HCT116 (cell line): ENCODE data around the gene PSME2. TPM values are rescaled to one million over a fixed set of nuclear protein-coding genes. Genes with fewer than 3 reads are reported as not detected.
A peak's percentile ranks its signal among the peaks of the same experiment; 100 is the strongest.
"Not testable (repeated sequence)": the region's sequence is repeated elsewhere in the genome, so short reads cannot be mapped to it uniquely, and the experiment has no call there.

Experiments
- ATAC-seq: fragments of 200-7000 bp; cut with Tn5 transposase; 2 replicates; pipeline ENCODE4 v1.9.1; 2020; ENCODE audit warnings: mild to moderate bottlenecking, moderate library complexity
- BruUV-seq: library from RNA; stranded (reverse); fragments of 400-500 nt; replicated peaks from 2 replicates; lab custom pipeline; 2021; lab: Mats Ljungman, UMichigan
- CTCF ChIA-PET: fragments of 300-600 bp; sonication (Branson Sonifier 250); formaldehyde crosslinking; loops from one replicate; lab custom pipeline; 2021; ENCODE audit warnings: antibody characterized with exemption; lab: Charles Lee
- POLR2A ChIA-PET: fragments of 300-600, 350-600 bp; sonication (Branson Sonifier 250); formaldehyde crosslinking; loops from one replicate; lab custom pipeline; 2021; ENCODE audit warnings: antibody characterized with exemption; lab: Charles Lee
- RAD21 ChIA-PET, 2 experiments: fragments of 300-600 bp; sonication (Branson Sonifier 250); formaldehyde crosslinking; loops; one replicate each; lab custom pipeline; 2023; ENCODE audit warnings: low total read pairs in 2 of 2; ENCODE audit not compliant: uncharacterized antibody in 2 of 2, unreplicated experiment in 2 of 2, low non-redundant PET in 1 of 2; lab: Charles Lee
- DNase-seq: peaks from one replicate; pipeline ENCODE4 v3.0.0-alpha.2; 2010; ENCODE audit warnings: low read depth, low spot score
- H2AFZ ChIP-seq: fragments of 200-600 bp; shearing (Covaris generic), sonication (generic); 2 replicates; pipeline ENCODE4 v1.6.1; 2017; ENCODE audit warnings: low read depth, mixed run types, mixed read lengths, antibody characterized with exemption, low read length; ENCODE audit not compliant: poor library complexity, severe bottlenecking
- H3K27ac ChIP-seq: 2 replicates; pipeline ENCODE4 v1.5.1; 2012; ENCODE audit warnings: low read depth, low read length
- H3K27me3 ChIP-seq: fragments of 200-600 bp; sonication (generic); 2 replicates; pipeline ENCODE4 v1.6.1; 2016; ENCODE audit warnings: mixed run types, low read length, mixed read lengths; ENCODE audit not compliant: insufficient read depth
- H3K36me3 ChIP-seq, 2 experiments: fragments of 200-500 bp in 1 of 2; fragments of 200-600 bp in 1 of 2; sonication (Bioruptor generic) in 1 of 2; sonication (generic) in 1 of 2; 2 replicates each; pipeline versions ENCODE4 v1.5.1 to v1.6.1; 2014 to 2016; ENCODE audit warnings: low read length in 2 of 2, inconsistent platforms in 1 of 2, mixed read lengths in 1 of 2, mixed run types in 1 of 2; ENCODE audit not compliant: insufficient read depth in 2 of 2, control insufficient read depth in 1 of 2
- H3K4me1 ChIP-seq, 2 experiments: fragments of 200-600 bp in 1 of 2; sonication (generic) in 1 of 2; 2 replicates each; pipeline versions ENCODE4 v1.5.1 to v1.6.1; 2012 to 2017; ENCODE audit warnings: low read length in 2 of 2, inconsistent platforms in 1 of 2, mild to moderate bottlenecking in 1 of 2, mixed read lengths in 1 of 2, mixed run types in 1 of 2, moderate library complexity in 1 of 2; ENCODE audit not compliant: insufficient read depth in 2 of 2, control insufficient read depth in 1 of 2
- H3K4me2 ChIP-seq: fragments of 200-600 bp; sonication (generic); 2 replicates; pipeline ENCODE4 v1.6.1; 2017; ENCODE audit warnings: mixed run types, low read length, mixed read lengths
- H3K4me3 ChIP-seq, 2 experiments: fragments of 200-600 bp in 1 of 2; sonication (generic) in 1 of 2; replicated peaks in 1 of 2; 2 replicates each; pipeline ENCODE4 v1.5.1; 2011 to 2016; ENCODE audit warnings: low read length in 2 of 2, control low read depth in 1 of 2, low read depth in 1 of 2, mild to moderate bottlenecking in 1 of 2, mixed read lengths in 1 of 2, mixed run types in 1 of 2
- H3K79me2 ChIP-seq: fragments of 200-600 bp; sonication (generic); 2 replicates; pipeline ENCODE4 v1.6.1; 2017; ENCODE audit warnings: mild to moderate bottlenecking, mixed run types, low read length, moderate library complexity, mixed read lengths; ENCODE audit not compliant: insufficient read depth
- H3K9ac ChIP-seq: fragments of 200-600 bp; sonication (generic); 2 replicates; pipeline ENCODE4 v1.6.1; 2016; ENCODE audit warnings: low read length, mixed read lengths
- H3K9me2 ChIP-seq: fragments of 200-600 bp; sonication (generic), shearing (Covaris generic); 2 replicates; pipeline ENCODE4 v1.6.1; 2017; ENCODE audit warnings: mixed run types, mild to moderate bottlenecking, moderate library complexity; ENCODE audit not compliant: insufficient read depth
- H3K9me3 ChIP-seq, 2 experiments: fragments of 200-500 bp in 1 of 2; fragments of 200-600 bp in 1 of 2; sonication (Bioruptor generic) in 1 of 2; sonication (generic) in 1 of 2; 2 replicates each; pipeline ENCODE4 v1.6.1; 2014 to 2017; ENCODE audit warnings: low read length in 2 of 2, mixed read lengths in 2 of 2, inconsistent platforms in 1 of 2, low read depth in 1 of 2, mild to moderate bottlenecking in 1 of 2, mixed run types in 1 of 2, moderate library complexity in 1 of 2; ENCODE audit not compliant: control insufficient read depth in 1 of 2, insufficient read depth in 1 of 2
- H4K20me1 ChIP-seq: fragments of 200-600 bp; sonication (generic), shearing (Covaris generic); 2 replicates; pipeline ENCODE4 v1.6.1; 2017; ENCODE audit warnings: mixed run types, mild to moderate bottlenecking, moderate library complexity; ENCODE audit not compliant: insufficient read depth
- CBX3 ChIP-seq: IDR thresholded peaks from 2 replicates; pipeline ENCODE4 v1.6.1; 2012; ENCODE audit warnings: low read depth
- CEBPB ChIP-seq: IDR thresholded peaks from 2 replicates; pipeline ENCODE4 v1.6.1; 2012; ENCODE audit warnings: low read depth
- EGR1 ChIP-seq: IDR thresholded peaks from 2 replicates; pipeline ENCODE4 v1.6.1; 2012; ENCODE audit warnings: low read depth
- EZH2 ChIP-seq: fragments of 200-600 bp; sonication (generic); IDR thresholded peaks from 2 replicates; pipeline ENCODE4 v1.6.1; 2017; ENCODE audit warnings: antibody characterized with exemption, mixed run types
- EZH2phosphoT487 ChIP-seq: fragments of 200-600 bp; IDR thresholded peaks from 2 replicates; pipeline ENCODE4 v1.6.1; 2018; ENCODE audit warnings: antibody characterized with exemption, borderline replicate concordance
- YY1 ChIP-seq: IDR thresholded peaks from 2 replicates; pipeline ENCODE4 v1.6.1; 2011; ENCODE audit warnings: low read length, low read depth, moderate library complexity, mild to moderate bottlenecking; ENCODE audit not compliant: insufficient replicate concordance; ENCODE audit errors: extremely low read depth
- ZFX ChIP-seq: fragments of 450-650 bp; IDR thresholded peaks from 2 replicates; pipeline ENCODE4 v1.6.1; 2017
- intact Hi-C: fragments of 100-400 bp; cut with micrococcal nuclease; formaldehyde crosslinking; loops from 2 replicates; pipeline ENCODE4 v1.10.0; 2022
- total RNA-seq: library from RNA; stranded (reverse); gene quantifications from one replicate; pipeline ENCODE4 v1.2.1, GENCODE V29; 2021; ENCODE audit not compliant: unreplicated experiment

Gene PSME2
- total RNA-seq, 1 experiment from 2014 or later = 160 TPM

DNA sequence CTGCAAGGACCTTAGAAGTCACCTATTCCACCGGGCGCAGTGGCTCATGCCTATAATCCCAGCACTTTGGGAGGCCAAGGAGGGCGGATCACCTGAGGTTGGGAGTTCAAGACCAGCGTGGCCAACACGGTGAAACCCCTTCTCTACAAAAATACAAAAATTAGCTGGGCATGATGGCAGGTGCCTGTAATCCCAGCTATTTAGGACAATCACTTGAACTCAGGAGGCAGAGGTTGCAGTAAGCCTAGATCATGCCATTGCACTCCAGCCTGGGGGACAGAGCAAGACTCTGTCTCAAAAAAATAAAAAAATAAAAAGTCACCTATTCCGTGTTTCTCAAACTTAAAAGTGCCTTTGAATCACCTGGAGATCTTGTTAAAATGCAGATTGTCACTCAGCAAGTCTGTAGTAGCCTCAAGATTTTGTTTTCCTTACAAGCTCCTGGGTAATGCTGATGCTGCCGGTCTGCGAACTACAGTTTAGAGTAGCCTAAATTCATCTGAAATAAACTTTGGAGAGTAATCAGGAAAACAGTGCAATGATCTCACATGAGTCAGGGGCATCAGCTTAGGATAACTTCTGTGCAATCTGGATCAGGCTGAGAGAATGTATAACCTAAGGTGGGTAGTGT, 40.7 kb downstream of the PSME2 start:
- ChIA-PET POLR2A (interaction anchor here (0.9 to 3.6 kb wide), 4 partner anchors 9 to 48 kb away, joined by 3 to 20 read pairs (median 6); partner anchors contain the start of genes DCAF11, NRL and PCK2), CTCF (interaction anchor here (5.4 kb wide), 1 partner anchor 49 kb away, joined by 116 read pairs; no protein-coding TSS in a partner anchor), RAD21 (interaction anchor here in 1 of 2 experiments (1.5 kb wide), 1 partner anchor 48 kb away, joined by 4 read pairs; no protein-coding TSS in a partner anchor)
- intact Hi-C loops, H3K9ac ChIP-seq, H3K4me3 ChIP-seq, H3K36me3 ChIP-seq, H3K4me1 ChIP-seq, ATAC-seq, BruUV-seq, H4K20me1 ChIP-seq, DNase-seq, H2AFZ ChIP-seq, H3K4me2 ChIP-seq, H3K79me2 ChIP-seq, H3K9me3 ChIP-seq, H3K27me3 ChIP-seq, H3K27ac ChIP-seq, H3K9me2 ChIP-seq: not testable (repeated sequence)

DNA sequence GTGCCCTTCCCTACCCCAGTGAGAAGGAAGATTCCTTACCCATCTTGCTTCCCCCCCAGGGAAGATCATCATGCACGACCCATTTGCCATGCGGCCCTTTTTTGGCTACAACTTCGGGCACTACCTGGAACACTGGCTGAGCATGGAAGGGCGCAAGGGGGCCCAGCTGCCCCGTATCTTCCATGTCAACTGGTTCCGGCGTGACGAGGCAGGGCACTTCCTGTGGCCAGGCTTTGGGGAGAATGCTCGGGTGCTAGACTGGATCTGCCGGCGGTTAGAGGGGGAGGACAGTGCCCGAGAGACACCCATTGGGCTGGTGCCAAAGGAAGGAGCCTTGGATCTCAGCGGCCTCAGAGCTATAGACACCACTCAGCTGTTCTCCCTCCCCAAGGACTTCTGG, 43.0 kb downstream of the PSME2 start:
- BruUV-seq = TSS peak; percentile 20

More for the DNA sequence above, 43.0 kb downstream of the PSME2 start:
- peaks cover 0 to under 1% of the 10 kb centered on the region in 2 experiments; a peak in 1 of 4 replicates for H3K4me1 ChIP-seq
- ATAC-seq (no peak), DNase-seq (no peak)
- CTCF ChIA-PET = no interaction called here
- H3K9me3 ChIP-seq = peaks cover 0 to 5% of the 10 kb centered on the region in 2 experiments; a peak in 1 of 4 replicates
- H3K9ac ChIP-seq = no peak overlapping the region
- no peaks in the 10 kb centered on the region for H3K79me2 ChIP-seq
- H3K36me3 ChIP-seq = no peaks in the 10 kb centered on the region
- no peak overlapping the region for H2AFZ ChIP-seq
- H3K4me2 ChIP-seq = no peak overlapping the region
- POLR2A ChIA-PET = interaction anchor here (1.7 kb wide), 1 partner anchor 9 kb away, joined by 14 read pairs; the partner anchor contains the start of gene PCK2
- no peak for TF ChIP-seq ZFX
- TF ChIP-seq CEBPB = no peak
- no peak for TF ChIP-seq EZH2
- TF ChIP-seq EGR1 = no peak
- no peak for TF ChIP-seq YY1
- TF ChIP-seq EZH2phosphoT487 = no peak
- no peak for TF ChIP-seq CBX3
- intact Hi-C loops = no loop called here
- RAD21 ChIA-PET = no interaction called here
- no peaks in the 10 kb centered on the region for H4K20me1 ChIP-seq
- no peak overlapping the region for H3K4me3 ChIP-seq
- H3K27me3 ChIP-seq = no peaks in the 10 kb centered on the region
- H3K9me2 ChIP-seq = no peaks in the 10 kb centered on the region
- H3K27ac ChIP-seq = no peak overlapping the region
